HG03280 (cell line): ENCODE results near the gene USP17L26.
"Not testable (repeated sequence)": the region's sequence is repeated elsewhere in the genome, so short reads cannot be mapped to it uniquely, and the experiment has no call there.

Experiments used
- ATAC-seq: cut with Tn5 transposase; IDR thresholded peaks from one replicate; pipeline ENCODE4 v1.9.1; 2021; ENCODE audit warnings: mild to moderate bottlenecking, moderate library complexity; ENCODE audit not compliant: unreplicated experiment

USP17L26 gene

GRCh38 chr4:9334358-9334757, at the start of gene USP17L26:
TSS of gene USP17L26 (plus strand) at chr4:9334658. CDS start at chr4:9334658, 0 bp downstream.
- not testable (repeated sequence) for ATAC-seq

- not testable (repeated sequence) for ATAC-seq
Measured at GRCh38 chr4:9324191-9324590, 10.3 kb upstream of the USP17L26 start.

GRCh38 chr4:9324865-9325264, 9.6 kb upstream of the USP17L26 start, which contains the start of gene USP17L24:
TSS of gene USP17L24 (plus strand) at chr4:9325165. CDS start at chr4:9325165, 0 bp downstream.
- ATAC-seq, result not testable (repeated sequence)

GRCh38 chr4:9329611-9330010, 4.8 kb upstream of the USP17L26 start, which contains the start of gene USP17L25:
TSS of gene USP17L25 (plus strand) at chr4:9329911. CDS start at chr4:9329911, 0 bp downstream.
- ATAC-seq, result not testable (repeated sequence)

GRCh38 chr4:9339103-9339502, 4.6 kb downstream of the USP17L26 start, which contains the start of gene USP17L5:
TSS of gene USP17L5 (plus strand) at chr4:9339403. CDS start at chr4:9339403, 0 bp downstream.
- ATAC-seq, result not testable (repeated sequence)

- ATAC-seq, result not testable (repeated sequence)
Measured at GRCh38 chr4:9343848-9344247, 9.4 kb downstream of the USP17L26 start, which contains the start of gene USP17L27. TSS of gene USP17L27 (plus strand) at chr4:9344148. CDS start at chr4:9344148, 0 bp downstream.

- ATAC-seq, result not testable (repeated sequence)
Measured at GRCh38 chr4:9348593-9348992, 14.1 kb downstream of the USP17L26 start, which contains the start of gene USP17L28. TSS of gene USP17L28 (plus strand) at chr4:9348893. CDS start at chr4:9348893, 0 bp downstream.

- ATAC-seq, result not testable (repeated sequence)
Measured at GRCh38 chr4:9350866-9351265, 16.4 kb downstream of the USP17L26 start.

GRCh38 chr4:9353338-9353737, 18.9 kb downstream of the USP17L26 start, which contains the start of gene USP17L29:
TSS of gene USP17L29 (plus strand) at chr4:9353638. CDS start at chr4:9353638, 0 bp downstream.
- not testable (repeated sequence) for ATAC-seq

GRCh38 chr4:9362829-9363228, 28.4 kb downstream of the USP17L26 start, which contains the start of gene USP17L30:
TSS of gene USP17L30 (plus strand) at chr4:9363129. CDS start at chr4:9363129, 0 bp downstream.
- not testable (repeated sequence) for ATAC-seq

GRCh38 chr4:9379881-9380280, 45.4 kb downstream of the USP17L26 start:
- ATAC-seq, result not testable (repeated sequence)

GRCh38 chr4:9381012-9381534, 46.6 kb downstream of the USP17L26 start:
- not testable (repeated sequence) for ATAC-seq

- no peak for ATAC-seq
Measured at GRCh38 chr4:9384126-9384525, 49.7 kb downstream of the USP17L26 start.
